Prostate gland (tissue), 2 donors: ENCODE results near the gene CD9.

Experiments used
- CTCF ChIP-seq, 4 experiments: fragments of 200-600 bp in 2 of 4; fragments of 450-650 bp in 2 of 4; sonication (generic) in 2 of 4; IDR thresholded peaks; 1 replicate in 3 of 4; 2 replicates in 1 of 4; pipeline ENCODE4 v1.5.1; 2016 to 2019; ENCODE audit warnings: antibody characterized with exemption in 4 of 4, mild to moderate bottlenecking in 2 of 4, moderate library complexity in 2 of 4
- POLR2A ChIP-seq: fragments of 450-650 bp; IDR thresholded peaks from one replicate; pipeline ENCODE4 v1.6.1; 2016; ENCODE audit warnings: antibody characterized with exemption, mild to moderate bottlenecking

DNA sequence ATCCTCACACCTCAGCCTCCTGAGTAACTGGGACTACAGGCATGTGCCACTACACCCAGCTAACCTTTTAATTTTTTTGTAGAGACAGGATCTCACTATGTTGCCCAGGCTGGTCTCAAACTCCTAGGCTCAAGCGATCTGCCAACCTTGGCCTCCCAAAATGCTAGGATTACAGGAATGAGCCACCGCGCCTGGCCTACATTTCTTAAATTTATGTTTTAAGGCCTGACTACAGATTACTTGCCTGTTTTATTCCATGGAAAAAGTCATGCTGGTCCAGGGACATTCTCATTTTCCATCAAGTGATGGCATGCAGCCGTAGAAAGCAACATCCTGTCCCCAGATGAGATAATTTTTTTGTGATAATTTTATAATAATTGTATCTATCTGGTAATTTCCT lies 6.1 kb downstream of the CD9 start:
- TF ChIP-seq CTCF (IDR thresholded peaks at IDR 0.05) (no peak), POLR2A (no peak)
